ENCODE measurements around the gene SLC6A18. TPM values are rescaled to one million over a fixed set of nuclear protein-coding genes. Genes with fewer than 3 reads are reported as not detected.
"Not testable (repeated sequence)": the region's sequence is repeated elsewhere in the genome, so short reads cannot be mapped to it uniquely, and the experiment has no call there.

The SLC6A18 gene
- total and polyA plus RNA-seq, 2 of the 4 experiments (the other 2 are of a cell fraction): not detected

GRCh38 chr5:1284336-1284970 lies 59.3 kb downstream of the SLC6A18 start:
- H3K4ac ChIP-seq (ENCODE audit: low read depth, low read length); H2BK120ac ChIP-seq (ENCODE audit: low read depth, low read length): not testable (repeated sequence)

More at GRCh38 chr5:1284336-1284970, 59.3 kb downstream of the SLC6A18 start:
- H3K4me1 ChIP-seq (ENCODE audit: control insufficient read depth, insufficient read depth, low read length); H4K91ac ChIP-seq (ENCODE audit: insufficient read depth, low read depth, low read length); H3K56ac ChIP-seq (ENCODE audit: extremely low read depth, insufficient read depth, low read length); H3K27ac ChIP-seq (ENCODE audit: insufficient read depth, low read length); H2AK9ac ChIP-seq (replicated peaks; ENCODE audit: low read depth, low read length, poor library complexity); H3K9me3 ChIP-seq (ENCODE audit: control insufficient read depth, insufficient read depth, low read length); H2AK5ac ChIP-seq (ENCODE audit: low read depth, low read length); H4K5ac ChIP-seq (ENCODE audit: low read depth, low read length); CTCF ChIA-PET; ATAC-seq (ENCODE audit: low read depth); H3K4me2 ChIP-seq (ENCODE audit: low read depth, low read length); DNase-seq; H3K79me1 ChIP-seq (ENCODE audit: low read depth in 1 of 2, low read length in 2 of 2); H3K9ac ChIP-seq (ENCODE audit: low read depth, low read length); H2BK15ac ChIP-seq (ENCODE audit: low read depth, low read length); H3K23ac ChIP-seq (ENCODE audit: low read depth, low read length); H2AFZ ChIP-seq (replicated peaks; ENCODE audit: low read length, poor library complexity); H2BK5ac ChIP-seq (ENCODE audit: low read depth, low read length, poor library complexity, severe bottlenecking); H2BK20ac ChIP-seq (ENCODE audit: low read depth, low read length); BruUV-seq (replicated peaks); H3K27me3 ChIP-seq (ENCODE audit: control insufficient read depth, insufficient read depth, low read length); H3K18ac ChIP-seq (ENCODE audit: low read depth, low read length); H4K8ac ChIP-seq (ENCODE audit: low read depth in 2 of 2, low read length in 2 of 2); H3K14ac ChIP-seq (replicated peaks; ENCODE audit: low read depth, low read length); dilution Hi-C loops (cut with HindIII; ENCODE audit: low sequenced_read_pairs, unreplicated experiment); in situ Hi-C loops (cut with MboI; ENCODE audit: low sequenced_read_pairs); H3K36me3 ChIP-seq (ENCODE audit: control insufficient read depth, insufficient read depth, low read length); H4K20me1 ChIP-seq (ENCODE audit: insufficient read depth, low read length); H3K4me3 ChIP-seq (ENCODE audit: insufficient read depth, low read depth, low read length); intact Hi-C loops (cut with micrococcal nuclease); H3K9me1 ChIP-seq (ENCODE audit: insufficient read depth, low read length): not testable (repeated sequence)
- WGBS, 2 experiments (ENCODE audit: extremely low coverage in 2 of 2, insufficient read length in 1 of 2): 62% methylated on average over 10 of the region's 27 CpGs; no CpG with 5 or more reads in 1 of the 2 experiments
- POLR2A ChIA-PET (ENCODE audit: unreplicated experiment): interaction anchor here (0.7 kb wide), 1 partner anchor 37 kb away, joined by 17 read pairs; no protein-coding TSS in a partner anchor
